Fibroblast of skin of left biceps (primary cell): Measurements from ENCODE around the gene PPP1R12C.

Source experiments
- DNase-seq, 2 experiments: peaks; one replicate each; pipeline ENCODE4 v3.0.0-alpha.2; 2013; ENCODE audit warnings: low read depth in 2 of 2

Gene PPP1R12C

GRCh38 chr19:55046975-55047622, 70.3 kb downstream of the PPP1R12C start:
- DNase-seq = no peak

DNA sequence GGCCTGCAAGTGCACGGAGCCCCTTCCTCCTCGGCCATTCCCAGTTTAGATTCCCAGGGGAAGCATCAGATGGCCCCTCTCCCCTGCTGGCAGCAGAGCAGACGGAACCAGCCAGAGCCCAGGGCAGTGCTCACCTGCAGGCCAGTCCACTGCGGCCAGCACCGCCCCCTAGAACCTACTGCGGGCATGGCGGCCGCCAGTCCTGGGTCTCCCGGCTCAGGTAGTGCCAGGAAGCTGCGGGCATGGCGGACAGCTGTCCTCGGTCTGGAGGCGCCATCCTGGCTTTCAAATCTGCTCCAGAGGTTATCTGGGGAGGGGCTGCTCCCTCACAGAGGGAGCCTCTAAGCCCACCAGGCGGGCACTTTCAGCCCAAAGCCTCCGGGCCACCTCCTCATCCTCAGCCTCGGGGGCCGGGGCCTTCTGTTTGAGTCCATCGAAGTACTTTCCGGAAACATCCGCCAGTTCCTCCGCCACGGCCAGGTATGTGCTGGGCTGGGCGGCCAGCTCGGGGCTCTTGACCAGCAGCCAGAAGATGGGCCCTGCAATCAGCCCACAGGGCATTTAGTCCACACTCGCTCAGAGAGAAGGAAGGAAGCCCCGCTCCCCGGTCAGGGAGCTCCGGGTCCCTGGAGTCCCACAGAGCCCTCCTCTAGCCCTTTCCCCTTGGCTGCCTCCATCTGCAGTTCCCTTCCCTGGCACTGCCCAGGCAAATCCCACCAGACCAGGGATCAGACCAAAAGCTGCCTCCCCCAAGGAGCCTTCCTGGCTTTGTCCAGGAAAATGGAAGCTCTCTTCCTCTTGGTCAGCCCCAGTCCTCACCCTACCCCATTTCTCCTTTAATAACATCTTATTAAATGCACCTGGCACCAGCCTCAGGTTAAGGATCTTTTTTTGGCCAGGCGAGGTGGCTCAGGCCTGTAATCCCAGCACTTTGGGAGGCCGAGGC, 72.4 kb downstream of the PPP1R12C start:
- DNase-seq = no peak

DNA sequence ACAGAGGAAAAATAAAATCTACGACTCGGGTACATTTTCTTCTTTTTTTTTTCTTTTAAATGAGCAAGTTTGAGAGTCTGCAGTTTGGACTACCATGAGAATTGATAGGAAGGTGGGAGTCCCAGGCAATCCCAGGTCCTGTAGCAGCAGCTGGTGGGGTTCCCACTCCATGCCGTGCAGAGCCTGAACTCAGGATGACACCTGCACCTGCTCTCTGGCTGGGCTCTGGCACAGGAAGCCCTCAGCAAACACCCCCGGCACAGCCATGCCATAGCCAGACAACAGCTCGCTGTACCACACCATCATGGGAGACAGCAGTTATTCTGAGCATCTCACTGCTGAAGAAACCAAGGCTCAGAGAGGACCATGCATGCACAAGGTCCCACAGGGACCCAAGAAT, 73.2 kb downstream of the PPP1R12C start:
- DNase-seq = no peak

DNA sequence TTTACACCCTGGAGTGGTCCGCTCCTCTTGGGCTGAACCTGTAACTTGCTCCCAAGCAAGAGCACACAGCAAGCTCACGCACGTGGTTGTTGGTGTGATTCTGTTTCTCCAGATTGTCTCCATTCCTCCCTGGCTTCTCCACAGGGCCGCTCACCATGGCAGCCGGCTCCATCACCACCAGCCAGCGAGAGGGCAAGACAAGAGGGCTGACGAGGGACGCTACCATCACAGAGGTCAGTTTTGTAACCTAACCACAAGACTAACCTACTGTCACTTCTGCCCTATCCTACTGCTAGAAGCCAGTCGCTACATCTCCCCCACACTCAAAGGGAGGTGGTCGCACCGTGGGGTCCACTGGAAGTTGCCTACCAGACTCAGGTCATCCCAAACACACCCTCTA, 74.7 kb downstream of the PPP1R12C start:
- DNase-seq = no peak

- no peak for DNase-seq
Observed at GRCh38 chr19:55042344-55042678, 75.1 kb downstream of the PPP1R12C start.

- DNase-seq = no peak
Observed at GRCh38 chr19:55041627-55042343, 75.7 kb downstream of the PPP1R12C start.

DNA sequence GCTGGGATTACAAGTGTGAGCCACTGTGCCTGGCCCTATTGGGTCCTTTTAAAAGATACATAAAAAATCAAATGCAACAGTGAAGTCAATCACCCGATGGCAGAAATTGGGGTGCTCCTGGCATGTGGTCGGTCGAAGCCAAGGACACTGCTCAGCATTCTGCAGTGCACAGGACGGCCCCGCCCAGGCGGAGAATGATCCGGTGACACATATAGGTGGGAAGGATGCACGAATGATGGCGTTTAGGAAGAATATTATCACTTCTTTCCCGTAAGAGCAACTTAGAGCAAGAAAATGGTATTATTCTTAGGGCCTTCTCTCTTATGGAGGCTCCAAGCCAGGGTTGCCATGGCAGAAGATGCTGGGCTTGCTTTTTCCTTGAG, 76.2 kb downstream of the PPP1R12C start:
- no peak for DNase-seq
